ENCODE measurements around the gene INO80C.

INO80C gene
- total RNA-seq, result 4.1 to 8.8 (median 6.6) reads per million in 9 experiments

- H3K4me1 Mint-ChIP-seq (ENCODE audit: low read depth in 2 of 2), result peaks cover 10 to 12% of the 10 kb centered on the region in 2 donors
Measured at GRCh38 chr18:35497370-35498197, at the start of gene INO80C. Gene INO80C (minus strand): TSS chr18:35497960. CDS start chr18:35497874, 86 bp downstream.

GRCh38 chr18:35547008-35547605, 49.3 kb upstream of the INO80C start:
- peaks cover 0 to 10% of the 10 kb centered on the region in 2 donors for H3K27me3 Mint-ChIP-seq
- DNase-seq (no peak), ATAC-seq (replicated peaks) (no peak)
- no peaks in the 10 kb centered on the region for H3K9me3 Mint-ChIP-seq
- H3K36me3 Mint-ChIP-seq (ENCODE audit: insufficient read depth), result no peaks in the 10 kb centered on the region
- H3K27ac Mint-ChIP-seq, result no peak overlapping the region
- no peak overlapping the region for H3K4me3 Mint-ChIP-seq
- no peaks in the 10 kb centered on the region for H3K4me1 Mint-ChIP-seq (ENCODE audit: low read depth in 2 of 2)

More at GRCh38 chr18:35497370-35498197, at the start of gene INO80C:
- Mint-ChIP-seq H3K36me3 (ENCODE audit: insufficient read depth) (peaks cover 8% of the 10 kb centered on the region), H3K27me3 (no peaks in the 10 kb centered on the region), H3K4me3 (peak within 1 kb of the TSS; percentile 92 to 94), H3K9me3 (no peaks in the 10 kb centered on the region), H3K27ac (peak within 1 kb of the TSS; percentile 98 to 99)
- peak; percentile 87 for ATAC-seq (replicated peaks)
- peak; percentile 89 to 92 (median 92) for DNase-seq

- Mint-ChIP-seq H3K27me3 (peaks cover 0 to 10% of the 10 kb centered on the region in 2 donors), H3K27ac (no peak overlapping the region), H3K36me3 (ENCODE audit: insufficient read depth) (no peaks in the 10 kb centered on the region), H3K4me1 (ENCODE audit: low read depth in 2 of 2) (no peaks in the 10 kb centered on the region), H3K9me3 (no peaks in the 10 kb centered on the region), H3K4me3 (no peak overlapping the region)
- ATAC-seq (replicated peaks) (no peak), DNase-seq (no peak)
Measured at GRCh38 chr18:35542356-35542755, 44.6 kb upstream of the INO80C start.

GRCh38 chr18:35535297-35535696, 37.5 kb upstream of the INO80C start:
- peak overlapping the region in 1 of 2 donors; percentile 58 for H3K27ac Mint-ChIP-seq
- DNase-seq, result no peak
- peaks cover 0 to 4% of the 10 kb centered on the region in 2 donors for H3K9me3 Mint-ChIP-seq
- no peak overlapping the region for H3K4me3 Mint-ChIP-seq
- H3K36me3 Mint-ChIP-seq (ENCODE audit: insufficient read depth), result no peaks in the 10 kb centered on the region
- H3K4me1 Mint-ChIP-seq (ENCODE audit: low read depth in 2 of 2), result peaks cover 11 to 15% of the 10 kb centered on the region in 2 donors
- H3K27me3 Mint-ChIP-seq, result no peaks in the 10 kb centered on the region
- peak; percentile 80 for ATAC-seq (replicated peaks)

- Mint-ChIP-seq H3K36me3 (ENCODE audit: insufficient read depth) (no peaks in the 10 kb centered on the region), H3K4me3 (no peak overlapping the region), H3K27me3 (peaks cover 2 to 4% of the 10 kb centered on the region in 2 donors), H3K9me3 (peaks cover 0 to 4% of the 10 kb centered on the region in 2 donors), H3K27ac (no peak overlapping the region), H3K4me1 (ENCODE audit: low read depth in 2 of 2) (peaks cover 11 to 15% of the 10 kb centered on the region in 2 donors)
- DNase-seq (no peak), ATAC-seq (replicated peaks) (no peak)
Measured at GRCh38 chr18:35533916-35534405, 36.2 kb upstream of the INO80C start.

- H3K4me1 Mint-ChIP-seq (ENCODE audit: low read depth in 2 of 2), result peaks cover 15 to 31% of the 10 kb centered on the region in 2 donors
- H3K27me3 Mint-ChIP-seq, result peaks cover 19 to 24% of the 10 kb centered on the region in 2 donors
- H3K36me3 Mint-ChIP-seq (ENCODE audit: insufficient read depth), result no peaks in the 10 kb centered on the region
- DNase-seq, result no peak
- H3K27ac Mint-ChIP-seq, result no peak overlapping the region
- no peak for ATAC-seq (replicated peaks)
- peaks cover 0 to 4% of the 10 kb centered on the region in 2 donors for H3K9me3 Mint-ChIP-seq
- no peak overlapping the region for H3K4me3 Mint-ChIP-seq
Measured at GRCh38 chr18:35528749-35529274, 31.1 kb upstream of the INO80C start.

- no peak for ATAC-seq (replicated peaks)
- no peaks in the 10 kb centered on the region for H3K36me3 Mint-ChIP-seq (ENCODE audit: insufficient read depth)
- peak overlapping the region; percentile 40 to 74 for H3K4me3 Mint-ChIP-seq
- H3K27ac Mint-ChIP-seq, result peak overlapping the region; percentile 38 to 66
- peaks cover 19 to 24% of the 10 kb centered on the region in 2 donors for H3K27me3 Mint-ChIP-seq
- H3K9me3 Mint-ChIP-seq, result peaks cover 0 to 4% of the 10 kb centered on the region in 2 donors
- DNase-seq, result no peak
- H3K4me1 Mint-ChIP-seq (ENCODE audit: low read depth in 2 of 2), result peaks cover 17 to 31% of the 10 kb centered on the region in 2 donors
Measured at GRCh38 chr18:35526495-35527059, 28.8 kb upstream of the INO80C start.

- peak in 1 of 3 experiments; percentile 4 for DNase-seq
- Mint-ChIP-seq H3K4me1 (ENCODE audit: low read depth in 2 of 2) (peaks cover 17 to 31% of the 10 kb centered on the region in 2 donors), H3K27ac (peak overlapping the region; percentile 55 to 66), H3K36me3 (ENCODE audit: insufficient read depth) (no peaks in the 10 kb centered on the region), H3K4me3 (peak overlapping the region; percentile 40 to 74), H3K9me3 (peaks cover 0 to 3% of the 10 kb centered on the region in 2 donors), H3K27me3 (peaks cover 19 to 24% of the 10 kb centered on the region in 2 donors)
- ATAC-seq (replicated peaks), result peak; percentile 78
Measured at GRCh38 chr18:35525795-35526494, 28.2 kb upstream of the INO80C start.

- peaks cover 19 to 23% of the 10 kb centered on the region in 2 donors for H3K27me3 Mint-ChIP-seq
- no peak overlapping the region for H3K4me3 Mint-ChIP-seq
- DNase-seq, result no peak
- no peaks in the 10 kb centered on the region for H3K36me3 Mint-ChIP-seq (ENCODE audit: insufficient read depth)
- H3K27ac Mint-ChIP-seq, result peak overlapping the region in 1 of 2 donors; percentile 66
- ATAC-seq (replicated peaks), result no peak
- H3K4me1 Mint-ChIP-seq (ENCODE audit: low read depth in 2 of 2), result peaks cover 18 to 31% of the 10 kb centered on the region in 2 donors
- no peaks in the 10 kb centered on the region for H3K9me3 Mint-ChIP-seq
Measured at GRCh38 chr18:35524226-35524625, 26.5 kb upstream of the INO80C start.

GRCh38 chr18:35522130-35522959, 24.6 kb upstream of the INO80C start:
- no peak for ATAC-seq (replicated peaks)
- no peak overlapping the region for H3K4me3 Mint-ChIP-seq
- H3K36me3 Mint-ChIP-seq (ENCODE audit: insufficient read depth), result no peaks in the 10 kb centered on the region

GRCh38 chr18:35521133-35521532, 23.4 kb upstream of the INO80C start:
- Mint-ChIP-seq H3K9me3 (no peaks in the 10 kb centered on the region), H3K27me3 (no peaks in the 10 kb centered on the region)
- ATAC-seq (replicated peaks), result no peak

More at GRCh38 chr18:35522130-35522959, 24.6 kb upstream of the INO80C start:
- H3K27ac Mint-ChIP-seq, result peak overlapping the region; percentile 49 to 61
- no peak for DNase-seq
- no peaks in the 10 kb centered on the region for H3K9me3 Mint-ChIP-seq
- H3K27me3 Mint-ChIP-seq, result peaks cover 4% of the 10 kb centered on the region in 2 donors
- H3K4me1 Mint-ChIP-seq (ENCODE audit: low read depth in 2 of 2), result peaks cover 18 to 25% of the 10 kb centered on the region in 2 donors

More at GRCh38 chr18:35521133-35521532, 23.4 kb upstream of the INO80C start:
- Mint-ChIP-seq H3K27ac (no peak overlapping the region), H3K36me3 (ENCODE audit: insufficient read depth) (no peaks in the 10 kb centered on the region), H3K4me3 (no peak overlapping the region), H3K4me1 (ENCODE audit: low read depth in 2 of 2) (peaks cover 11 to 15% of the 10 kb centered on the region in 2 donors)
- no peak for DNase-seq

Data from effector memory CD8-positive, alpha-beta T cell (primary cell).